ENCODE data around the gene OSBPL1A. TPM values are rescaled to one million over a fixed set of nuclear protein-coding genes. Genes with fewer than 3 reads are reported as not detected.
A peak's percentile ranks its signal among the peaks of the same experiment; 100 is the strongest.

The OSBPL1A gene
- total RNA-seq, 1 donor from 2014 or later, result 18.3 TPM

DNA sequence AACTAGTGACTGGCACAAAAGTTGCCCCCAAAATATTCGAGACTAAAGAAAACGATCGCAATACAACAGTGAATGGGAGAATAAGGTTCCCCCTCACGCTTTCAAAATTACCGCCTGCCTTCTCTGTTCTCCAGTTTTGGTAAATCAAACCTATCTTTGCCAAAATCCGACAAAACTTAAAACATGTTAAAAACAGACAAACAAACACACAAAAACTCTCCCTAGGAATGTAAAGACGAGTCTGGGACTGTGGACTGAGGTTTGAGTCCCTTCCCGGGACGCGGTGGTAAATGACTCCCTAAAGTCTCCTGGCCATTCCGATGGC, 28.4 kb upstream of the OSBPL1A start:
- no peak for DNase-seq (ENCODE audit: low read depth)
- H3K36me3 ChIP-seq (ENCODE audit: control insufficient read depth, insufficient read depth, low read length), result no peaks in the 10 kb centered on the region
- no peaks in the 10 kb centered on the region for H3K27me3 ChIP-seq (ENCODE audit: control insufficient read depth, insufficient read depth, low read length)
- no peak for TF ChIP-seq CTCF (IDR thresholded peaks at IDR 0.05; ENCODE audit: insufficient read depth, low read length, poor library complexity, severe bottlenecking)
- peak overlapping the region; percentile 67 for H3K4me3 ChIP-seq (ENCODE audit: low read depth, low read length)

GRCh38 chr18:24421831-24422230, 24.2 kb upstream of the OSBPL1A start:
- TF ChIP-seq CTCF (IDR thresholded peaks at IDR 0.05; ENCODE audit: insufficient read depth, low read length, poor library complexity, severe bottlenecking), result no peak
- no peaks in the 10 kb centered on the region for H3K27me3 ChIP-seq (ENCODE audit: control insufficient read depth, insufficient read depth, low read length)
- H3K4me3 ChIP-seq (ENCODE audit: low read depth, low read length), result no peak overlapping the region
- no peaks in the 10 kb centered on the region for H3K36me3 ChIP-seq (ENCODE audit: control insufficient read depth, insufficient read depth, low read length)
- no peak for DNase-seq (ENCODE audit: low read depth)

DNA sequence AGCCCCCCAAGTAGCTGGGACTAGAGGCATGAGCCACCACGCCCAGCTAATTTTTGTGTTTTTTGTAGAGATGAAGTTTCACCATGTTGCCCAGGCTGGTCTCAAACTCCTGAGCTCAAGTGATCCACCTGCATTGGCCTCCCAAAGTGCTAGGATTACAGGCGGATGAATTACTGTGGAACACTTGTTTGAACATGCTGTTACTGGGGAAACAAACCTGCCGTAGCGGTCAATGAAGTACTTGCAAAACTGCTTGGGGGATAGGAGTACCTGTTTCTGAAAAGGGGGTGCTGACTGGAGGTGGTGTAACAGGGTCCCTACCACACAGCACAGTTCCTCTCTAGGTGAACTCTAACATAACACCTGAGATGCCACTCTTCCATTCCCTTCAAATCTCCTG, 22.9 kb upstream of the OSBPL1A start:
- DNase-seq (ENCODE audit: low read depth), result no peak
- Histone ChIP-seq H3K27me3 (ENCODE audit: control insufficient read depth, insufficient read depth, low read length) (no peaks in the 10 kb centered on the region), H3K36me3 (ENCODE audit: control insufficient read depth, insufficient read depth, low read length) (no peaks in the 10 kb centered on the region), H3K4me3 (ENCODE audit: low read depth, low read length) (no peak overlapping the region)
- no peak for TF ChIP-seq CTCF (IDR thresholded peaks at IDR 0.05; ENCODE audit: insufficient read depth, low read length, poor library complexity, severe bottlenecking)

GRCh38 chr18:24417480-24417879, 19.9 kb upstream of the OSBPL1A start:
- H3K4me3 ChIP-seq (ENCODE audit: low read depth, low read length), result no peak overlapping the region
- TF ChIP-seq CTCF (IDR thresholded peaks at IDR 0.05; ENCODE audit: insufficient read depth, low read length, poor library complexity, severe bottlenecking), result no peak
- no peak for DNase-seq (ENCODE audit: low read depth)
- no peaks in the 10 kb centered on the region for H3K27me3 ChIP-seq (ENCODE audit: control insufficient read depth, insufficient read depth, low read length)
- H3K36me3 ChIP-seq (ENCODE audit: control insufficient read depth, insufficient read depth, low read length), result no peaks in the 10 kb centered on the region

DNA sequence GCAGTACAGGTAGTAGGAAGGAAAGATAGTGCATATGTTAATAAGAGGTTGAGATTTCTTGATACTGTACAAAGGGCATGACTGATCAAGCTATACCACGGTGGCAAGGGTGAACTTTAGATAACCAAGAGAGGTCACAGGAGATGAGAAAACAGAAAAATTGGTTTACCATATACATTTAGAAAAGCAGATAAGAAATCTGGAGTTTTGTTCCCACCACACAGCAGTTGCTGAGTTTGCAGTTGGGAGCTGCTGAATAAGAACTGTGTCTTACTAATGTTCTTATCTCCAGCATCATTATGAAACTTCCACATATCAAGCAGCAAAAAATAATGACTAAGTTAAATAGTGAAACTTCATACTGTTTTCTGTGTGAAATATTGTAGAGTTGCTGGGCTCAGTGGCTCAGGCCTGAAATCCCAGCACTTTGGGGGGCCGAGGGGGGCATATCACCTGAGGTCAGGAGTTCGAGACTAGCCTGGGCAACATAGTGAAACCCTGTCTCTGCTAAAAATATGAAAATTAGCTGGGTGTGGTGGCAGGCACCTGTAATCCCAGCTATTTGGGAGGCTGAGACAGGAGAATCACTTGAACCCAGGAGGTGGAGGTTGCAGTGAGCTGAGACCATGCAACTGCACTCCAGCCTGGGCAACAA, 16.9 kb upstream of the OSBPL1A start:
- H3K27me3 ChIP-seq (ENCODE audit: control insufficient read depth, insufficient read depth, low read length), result no peaks in the 10 kb centered on the region
- no peak overlapping the region for H3K4me3 ChIP-seq (ENCODE audit: low read depth, low read length)
- no peaks in the 10 kb centered on the region for H3K36me3 ChIP-seq (ENCODE audit: control insufficient read depth, insufficient read depth, low read length)
- no peak for DNase-seq (ENCODE audit: low read depth)
- no peak for TF ChIP-seq CTCF (IDR thresholded peaks at IDR 0.05; ENCODE audit: insufficient read depth, low read length, poor library complexity, severe bottlenecking)

- Histone ChIP-seq H3K36me3 (ENCODE audit: control insufficient read depth, insufficient read depth, low read length) (no peaks in the 10 kb centered on the region), H3K27me3 (ENCODE audit: control insufficient read depth, insufficient read depth, low read length) (no peaks in the 10 kb centered on the region), H3K4me3 (ENCODE audit: low read depth, low read length) (no peak overlapping the region)
- no peak for TF ChIP-seq CTCF (IDR thresholded peaks at IDR 0.05; ENCODE audit: insufficient read depth, low read length, poor library complexity, severe bottlenecking)
- no peak for DNase-seq (ENCODE audit: low read depth)
Observed at GRCh38 chr18:24413148-24413547, 15.5 kb upstream of the OSBPL1A start.

Data from kidney epithelial cell (primary cell).